ENCODE measurements around the gene OSBPL3. TPM values are rescaled to one million over a fixed set of nuclear protein-coding genes. Genes with fewer than 3 reads are reported as not detected.

OSBPL3 gene
- total RNA-seq, 1 donor, result 9.3 TPM

DNA sequence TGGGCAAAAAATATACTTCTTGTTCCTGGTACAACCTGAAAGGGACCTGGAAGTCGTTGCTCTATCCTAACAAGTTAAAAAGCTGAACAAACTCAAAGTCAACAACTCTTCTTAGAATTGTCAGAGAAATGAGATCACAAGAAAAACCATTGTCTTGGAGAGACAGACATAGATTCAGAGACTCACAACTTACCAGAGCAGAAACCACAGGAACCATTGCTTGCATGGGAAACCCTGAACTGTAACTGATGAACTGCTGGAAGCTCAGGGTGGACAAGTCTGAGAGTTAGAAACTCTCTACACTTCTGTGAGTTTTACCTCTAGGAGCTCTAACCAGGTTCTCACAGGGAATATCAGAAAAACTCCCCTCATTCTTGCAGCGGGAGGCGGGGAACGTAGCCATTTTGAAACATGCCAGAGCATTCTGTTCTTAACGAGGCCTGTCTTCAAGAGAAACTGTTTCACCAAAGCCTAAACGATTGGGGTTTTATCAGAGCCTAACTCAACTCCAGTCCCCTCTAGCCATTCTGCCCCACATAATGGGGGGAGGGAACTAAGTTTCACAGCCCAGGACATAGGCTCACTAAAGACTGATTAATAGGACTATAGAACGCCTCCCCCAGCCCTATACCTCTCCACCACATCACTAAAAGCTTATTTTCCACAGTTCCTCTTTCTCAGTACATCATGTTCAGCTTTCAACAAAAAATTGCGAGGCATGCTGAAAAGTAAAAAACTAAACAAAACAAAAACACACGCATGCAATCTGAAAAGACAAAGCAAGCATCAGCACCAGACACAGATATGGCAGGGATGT lies 210.8 kb downstream of the OSBPL3 start:
- H3K4me1 ChIP-seq (ENCODE audit: insufficient read depth, low read length), result no peaks in the 10 kb centered on the region
- H3K4me3 ChIP-seq (ENCODE audit: low read length), result no peak overlapping the region
- H3K9me3 ChIP-seq (ENCODE audit: low read depth, low read length), result no peaks in the 10 kb centered on the region
- H3K27me3 ChIP-seq (ENCODE audit: insufficient read depth, low read length), result peaks cover 3% of the 10 kb centered on the region

DNA sequence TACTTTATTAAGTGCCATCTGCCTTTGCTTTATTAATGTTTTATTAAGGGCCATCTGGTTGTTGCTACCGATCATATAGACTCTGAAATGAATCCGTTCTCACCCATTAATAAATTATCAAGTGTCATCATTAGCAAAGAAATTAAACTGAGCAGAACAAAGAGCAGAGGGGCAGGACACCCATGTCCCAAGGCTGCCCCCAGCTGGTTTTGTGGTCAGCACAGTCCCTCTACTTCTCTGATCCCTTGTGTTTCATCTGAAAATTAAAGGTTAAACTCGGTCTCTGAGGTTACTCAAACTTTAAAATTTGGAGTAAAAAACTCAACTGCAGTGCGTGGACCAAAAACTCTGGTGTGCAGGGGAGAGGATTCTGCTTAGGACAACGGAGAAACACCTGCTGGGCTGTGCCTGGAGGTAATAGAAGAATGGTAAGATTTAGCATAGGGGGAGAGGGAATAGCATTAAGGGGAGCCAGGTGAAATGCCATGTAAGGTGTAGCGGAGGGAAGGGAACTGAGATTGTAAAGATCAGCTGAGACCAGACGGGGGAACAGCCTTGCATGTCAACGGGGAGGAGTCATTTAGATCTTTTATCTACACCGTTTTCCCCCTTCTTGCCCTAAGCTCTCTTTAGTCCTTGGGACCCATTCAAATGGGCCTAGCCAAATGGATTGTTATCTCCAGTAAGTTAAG lies 212.0 kb downstream of the OSBPL3 start:
- Histone ChIP-seq H3K4me1 (ENCODE audit: insufficient read depth, low read length) (no peaks in the 10 kb centered on the region), H3K9me3 (ENCODE audit: low read depth, low read length) (no peaks in the 10 kb centered on the region), H3K27me3 (ENCODE audit: insufficient read depth, low read length) (peaks cover 3% of the 10 kb centered on the region), H3K4me3 (ENCODE audit: low read length) (no peak overlapping the region)

- H3K4me1 ChIP-seq (ENCODE audit: insufficient read depth, low read length), result no peaks in the 10 kb centered on the region
- no peak overlapping the region for H3K4me3 ChIP-seq (ENCODE audit: low read length)
- H3K9me3 ChIP-seq (ENCODE audit: low read depth, low read length), result no peaks in the 10 kb centered on the region
- H3K27me3 ChIP-seq (ENCODE audit: insufficient read depth, low read length), result peaks cover 20% of the 10 kb centered on the region
Observed at GRCh38 chr7:24764972-24765744, 214.8 kb downstream of the OSBPL3 start.

- Histone ChIP-seq H3K9me3 (ENCODE audit: low read depth, low read length) (no peaks in the 10 kb centered on the region), H3K4me1 (ENCODE audit: insufficient read depth, low read length) (no peaks in the 10 kb centered on the region), H3K27me3 (ENCODE audit: insufficient read depth, low read length) (peaks cover 31% of the 10 kb centered on the region), H3K4me3 (ENCODE audit: low read length) (no peak overlapping the region)
Observed at GRCh38 chr7:24764011-24764410, 216.0 kb downstream of the OSBPL3 start.

DNA sequence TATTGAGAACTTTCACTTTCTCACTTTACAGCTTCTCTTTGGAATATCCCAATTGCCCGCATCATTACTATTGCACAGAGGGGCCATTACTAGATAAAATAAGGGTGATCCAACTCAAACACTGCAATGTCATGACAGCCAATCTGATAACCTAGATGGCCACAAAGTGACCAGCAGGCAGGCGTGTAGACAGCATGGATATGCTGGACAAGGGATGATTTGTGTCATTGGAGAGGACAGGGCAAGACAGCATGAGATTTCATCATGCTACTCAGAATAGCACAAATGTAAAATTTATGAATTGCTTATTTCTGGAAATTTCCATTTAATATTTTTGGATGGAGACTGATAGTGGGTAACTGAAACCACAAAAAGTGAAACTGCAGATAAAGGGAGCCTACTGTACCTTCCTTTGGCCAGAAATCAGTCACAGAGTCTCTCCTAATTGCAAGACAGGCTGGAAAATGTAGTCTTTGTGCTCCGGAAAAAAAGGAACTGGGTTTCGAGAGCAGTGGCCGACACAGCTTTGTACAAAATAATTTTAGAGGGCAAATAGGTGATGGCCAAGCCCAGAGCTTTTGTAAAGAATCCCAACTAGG lies 216.6 kb downstream of the OSBPL3 start:
- Histone ChIP-seq H3K27me3 (ENCODE audit: insufficient read depth, low read length) (peaks cover 37% of the 10 kb centered on the region), H3K9me3 (ENCODE audit: low read depth, low read length) (no peaks in the 10 kb centered on the region), H3K4me3 (ENCODE audit: low read length) (no peak overlapping the region), H3K4me1 (ENCODE audit: insufficient read depth, low read length) (no peaks in the 10 kb centered on the region)

DNA sequence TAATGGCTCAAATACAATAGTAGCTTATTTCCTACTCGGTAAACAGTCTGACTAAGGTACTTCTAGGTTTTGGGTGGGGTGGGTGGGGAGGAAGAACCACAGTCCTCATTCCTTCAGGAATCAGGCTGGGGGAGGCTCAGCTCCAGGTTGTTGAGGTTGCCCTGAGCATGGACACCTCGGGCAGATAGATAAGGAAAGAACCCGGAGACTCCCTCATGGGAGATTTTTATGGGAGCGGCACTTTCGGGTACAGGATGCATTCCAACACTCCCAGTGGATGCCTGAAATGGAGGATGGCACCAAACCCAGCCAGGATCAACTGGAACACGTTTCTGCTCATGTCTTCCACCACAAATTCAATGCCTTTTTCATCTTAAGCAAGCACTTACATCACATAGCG lies 217.2 kb downstream of the OSBPL3 start:
- Histone ChIP-seq H3K4me1 (ENCODE audit: insufficient read depth, low read length) (peaks cover 4% of the 10 kb centered on the region), H3K9me3 (ENCODE audit: low read depth, low read length) (no peaks in the 10 kb centered on the region), H3K27me3 (ENCODE audit: insufficient read depth, low read length) (peaks cover 44% of the 10 kb centered on the region), H3K4me3 (ENCODE audit: low read length) (no peak overlapping the region)

GRCh38 chr7:24760968-24761367 lies 219.0 kb downstream of the OSBPL3 start:
- H3K9me3 ChIP-seq (ENCODE audit: low read depth, low read length), result no peaks in the 10 kb centered on the region
- H3K27me3 ChIP-seq (ENCODE audit: insufficient read depth, low read length), result peaks cover 56% of the 10 kb centered on the region

GRCh38 chr7:24757353-24758275 lies 222.4 kb downstream of the OSBPL3 start, which contains the start of gene GSDME:
Gene GSDME, minus strand, starts transcription at chr7:24757464. Its CDS starts 7,690 bp downstream, at chr7:24749774.
- Histone ChIP-seq H3K4me3 (ENCODE audit: low read length) (peak within 1 kb of the TSS; percentile 34), H3K4me1 (ENCODE audit: insufficient read depth, low read length) (peaks cover 29% of the 10 kb centered on the region)

More at GRCh38 chr7:24760968-24761367, 219.0 kb downstream of the OSBPL3 start:
- no peak overlapping the region for H3K4me3 ChIP-seq (ENCODE audit: low read length)
- H3K4me1 ChIP-seq (ENCODE audit: insufficient read depth, low read length), result peaks cover 17% of the 10 kb centered on the region

GRCh38 chr7:24756545-24757352 lies 223.2 kb downstream of the OSBPL3 start:
- Histone ChIP-seq H3K27me3 (ENCODE audit: insufficient read depth, low read length) (peaks cover 57% of the 10 kb centered on the region), H3K4me3 (ENCODE audit: low read length) (peak overlapping the region; percentile 34), H3K9me3 (ENCODE audit: low read depth, low read length) (no peaks in the 10 kb centered on the region), H3K4me1 (ENCODE audit: insufficient read depth, low read length) (peaks cover 29% of the 10 kb centered on the region)

More at GRCh38 chr7:24757353-24758275, 222.4 kb downstream of the OSBPL3 start, which contains the start of gene GSDME:
- no peaks in the 10 kb centered on the region for H3K9me3 ChIP-seq (ENCODE audit: low read depth, low read length)
- H3K27me3 ChIP-seq (ENCODE audit: insufficient read depth, low read length), result peaks cover 61% of the 10 kb centered on the region

- peaks cover 48% of the 10 kb centered on the region for H3K27me3 ChIP-seq (ENCODE audit: insufficient read depth, low read length)
- peaks cover 29% of the 10 kb centered on the region for H3K4me1 ChIP-seq (ENCODE audit: insufficient read depth, low read length)
- no peaks in the 10 kb centered on the region for H3K9me3 ChIP-seq (ENCODE audit: low read depth, low read length)
- no peak overlapping the region for H3K4me3 ChIP-seq (ENCODE audit: low read length)
Observed at GRCh38 chr7:24755541-24756407, 224.2 kb downstream of the OSBPL3 start.

GRCh38 chr7:24754906-24755506 lies 225.0 kb downstream of the OSBPL3 start:
- Histone ChIP-seq H3K4me3 (ENCODE audit: low read length) (no peak overlapping the region), H3K27me3 (ENCODE audit: insufficient read depth, low read length) (peaks cover 43% of the 10 kb centered on the region), H3K4me1 (ENCODE audit: insufficient read depth, low read length) (peaks cover 29% of the 10 kb centered on the region), H3K9me3 (ENCODE audit: low read depth, low read length) (no peaks in the 10 kb centered on the region)

- H3K9me3 ChIP-seq (ENCODE audit: low read depth, low read length), result no peaks in the 10 kb centered on the region
- peaks cover 16% of the 10 kb centered on the region for H3K27me3 ChIP-seq (ENCODE audit: insufficient read depth, low read length)
- no peak overlapping the region for H3K4me3 ChIP-seq (ENCODE audit: low read length)
- peaks cover 20% of the 10 kb centered on the region for H3K4me1 ChIP-seq (ENCODE audit: insufficient read depth, low read length)
Observed at GRCh38 chr7:24752073-24752800, 227.7 kb downstream of the OSBPL3 start.
